Measurements from ENCODE around the gene PPP2R5D. TPM values are rescaled to one million over a fixed set of nuclear protein-coding genes. Genes with fewer than 3 reads are reported as not detected.

PPP2R5D gene
- total RNA-seq, 2 donors from 2014 or later: 33.7 to 36.4 TPM

Other genes with a start within 250 kb of the PPP2R5D start
- gene TBCC, start 238.5 kb upstream of the PPP2R5D start, total RNA-seq: 10 to 100 TPM; 21.3 to 26.4 TPM
- 10 to 100 TPM; 20.2 to 20.5 TPM for gene BICRAL, start 202.5 kb upstream of the PPP2R5D start, total RNA-seq
- 10 to 100 TPM; 43.7 to 50.4 TPM for gene RPL7L1, start 105.0 kb upstream of the PPP2R5D start, total RNA-seq
- gene PTCRA, start 68.5 kb upstream of the PPP2R5D start, total RNA-seq: not detected
- 10 to 100 TPM; 19.6 to 25.9 TPM for gene CNPY3, start 55.1 kb upstream of the PPP2R5D start, total RNA-seq
- under 1 TPM in 1 of 2 donors, not detected in 1; 0.37 TPM for gene GNMT, start 23.8 kb upstream of the PPP2R5D start, total RNA-seq
- gene PEX6, start 5.4 kb upstream of the PPP2R5D start, total RNA-seq: 10 to 100 TPM; 22.4 to 26.9 TPM
- 10 to 100 TPM; 35.8 to 43.6 TPM for gene MEA1, start 29.4 kb downstream of the PPP2R5D start, total RNA-seq
- gene KLHDC3, start 29.7 kb downstream of the PPP2R5D start, total RNA-seq: 10 to 100 TPM; 43.8 to 59.0 TPM
- 10 to 100 TPM; 33.6 to 45.8 TPM for gene RRP36, start 37.1 kb downstream of the PPP2R5D start, total RNA-seq
- gene CUL7, start 69.3 kb downstream of the PPP2R5D start, total RNA-seq: 10 to 100 TPM; 14.9 to 15.3 TPM
- 10 to 100 TPM; 62.5 to 75.0 TPM for gene MRPL2, start 74.9 kb downstream of the PPP2R5D start, total RNA-seq
- gene KLC4, start 75.1 kb downstream of the PPP2R5D start, total RNA-seq: 100 to 1,000 TPM; 109 to 122 TPM
- 1 to 10 TPM; 8.0 to 9.7 TPM for gene PTK7, start 91.7 kb downstream of the PPP2R5D start, total RNA-seq
- 10 to 100 TPM; 22.8 to 30.1 TPM for gene SRF, start 186.7 kb downstream of the PPP2R5D start, total RNA-seq
- 10 to 100 TPM; 31.4 to 41.8 TPM for gene CUL9, start 197.6 kb downstream of the PPP2R5D start, total RNA-seq
- 10 to 100 TPM; 65.7 to 67.3 TPM for gene DNPH1, start 244.9 kb downstream of the PPP2R5D start, total RNA-seq